NCI-H526 (cell line): ENCODE measurements around the gene SYCP2L.
"Not testable (repeated sequence)": the region's sequence is repeated elsewhere in the genome, so short reads cannot be mapped to it uniquely, and the experiment has no call there.

ENCODE experiments used
- DNase-seq, 2 experiments: peaks; one replicate each; lab custom pipeline; 2025; lab: John Stamatoyannopoulos, UW

SYCP2L gene

GRCh38 chr6:10880366-10880765 is 6.5 kb upstream of the SYCP2L start:
- no peak for DNase-seq

GRCh38 chr6:10882253-10882630 is 4.6 kb upstream of the SYCP2L start:
- not testable (repeated sequence) for DNase-seq

GRCh38 chr6:10882657-10883171 is 4.1 kb upstream of the SYCP2L start:
- DNase-seq, result no peak

- no peak for DNase-seq
These were observed 3.3 kb upstream of the SYCP2L start for GRCh38 chr6:10883312-10884244.

GRCh38 chr6:10884245-10884972 is 2.4 kb upstream of the SYCP2L start:
- DNase-seq, result no peak

GRCh38 chr6:10886365-10886690 is 524 bp upstream of the SYCP2L start:
- not testable (repeated sequence) for DNase-seq

- no peak for DNase-seq
These were observed 3.3 kb downstream of the SYCP2L start for GRCh38 chr6:10890151-10890550.

GRCh38 chr6:10891960-10892359 is 5.1 kb downstream of the SYCP2L start:
- no peak for DNase-seq

GRCh38 chr6:10894958-10895357 is 8.1 kb downstream of the SYCP2L start:
- DNase-seq, result no peak

GRCh38 chr6:10896691-10897090 is 9.8 kb downstream of the SYCP2L start:
- DNase-seq, result no peak

GRCh38 chr6:10901770-10902169 is 14.9 kb downstream of the SYCP2L start:
- DNase-seq, result no peak

GRCh38 chr6:10904015-10904414 is 17.2 kb downstream of the SYCP2L start:
- DNase-seq, result no peak

- DNase-seq, result no peak
These were observed 21.4 kb downstream of the SYCP2L start for GRCh38 chr6:10908228-10908627.

GRCh38 chr6:10919520-10919919 is 32.7 kb downstream of the SYCP2L start:
- not testable (repeated sequence) for DNase-seq

GRCh38 chr6:10933126-10933525 is 46.3 kb downstream of the SYCP2L start:
- DNase-seq, result no peak

GRCh38 chr6:10939840-10940239 is 53.0 kb downstream of the SYCP2L start:
- DNase-seq, result no peak

GRCh38 chr6:10945845-10946244 is 59.0 kb downstream of the SYCP2L start:
- DNase-seq, result no peak

- DNase-seq, result no peak
These were observed 61.1 kb downstream of the SYCP2L start for GRCh38 chr6:10947966-10948365.

- DNase-seq, result no peak
These were observed 63.0 kb downstream of the SYCP2L start for GRCh38 chr6:10949579-10950490.

GRCh38 chr6:10951675-10952282 is 64.9 kb downstream of the SYCP2L start:
- DNase-seq, result peak in 1 of 2 experiments; percentile 63

GRCh38 chr6:10954590-10955010 is 67.7 kb downstream of the SYCP2L start:
- peak; percentile 59 to 87 for DNase-seq
